Neural progenitor cell (in vitro differentiated cells): Measurements from ENCODE around the gene ADM5.

Source experiments
- CTCF ChIP-seq: fragments of 200-600 bp; sonication (generic); IDR thresholded peaks from 2 replicates; pipeline ENCODE4 v1.5.1; 2017; ENCODE audit warnings: antibody characterized with exemption, mild to moderate bottlenecking
- EZH2 ChIP-seq: fragments of 200-600 bp; sonication (generic); IDR thresholded peaks from 2 replicates; pipeline ENCODE4 v1.6.1; 2017; ENCODE audit warnings: antibody characterized with exemption, mild to moderate bottlenecking, moderate library complexity
- EZH2phosphoT487 ChIP-seq: fragments of 200-600 bp; sonication (generic); IDR thresholded peaks from 2 replicates; pipeline ENCODE4 v1.6.1; 2017; ENCODE audit warnings: antibody characterized with exemption

- no peak for TF ChIP-seq CTCF
- TF ChIP-seq EZH2phosphoT487, result no peak
- TF ChIP-seq EZH2, result no peak
Observed at GRCh38 chr19:49718991-49719390, 29.6 kb downstream of the ADM5 start.
